ENCODE data around the gene BRAP. TPM values are rescaled to one million over a fixed set of nuclear protein-coding genes. Genes with fewer than 3 reads are reported as not detected.

Gene BRAP
- total RNA-seq = 18.9 and 23.2 TPM in 2 replicates

GRCh38 chr12:111685811-111686573 lies at the start of gene BRAP, which contains the start of gene ACAD10:
Gene BRAP (minus strand): TSS chr12:111685956. CDS start chr12:111685792, 164 bp downstream.
Gene ACAD10 (plus strand): TSS chr12:111686053. CDS start chr12:111692710, 6,657 bp downstream.

GRCh38 chr12:111598637-111599452 lies 86.9 kb downstream of the BRAP start, which contains the start of gene ATXN2:
Gene ATXN2 (minus strand): TSS chr12:111599315. CDS start chr12:111599034, 281 bp downstream.

Other genes with a start within 250 kb of the BRAP start
- 42.7 and 44.7 TPM in 2 replicates for gene ATXN2, start 86.6 kb downstream of the BRAP start, total RNA-seq
- gene ACAD10, start 97 bp upstream of the BRAP start, total RNA-seq = 14.2 and 17.0 TPM in 2 replicates
- 65.9 and 79.4 TPM in 2 replicates for gene ALDH2, start 81.0 kb upstream of the BRAP start, total RNA-seq
- gene MAPKAPK5, start 156.3 kb upstream of the BRAP start, total RNA-seq = 36.9 and 47.7 TPM in 2 replicates

Data from vein endothelial cell (primary cell).